ENCODE data around the gene CMTM5. TPM values are rescaled to one million over a fixed set of nuclear protein-coding genes. Genes with fewer than 3 reads are reported as not detected.
"Not testable (repeated sequence)": the region's sequence is repeated elsewhere in the genome, so short reads cannot be mapped to it uniquely, and the experiment has no call there.

Gene CMTM5
- total RNA-seq, 1 experiment from 2014 or later, result not detected

GRCh38 chr14:23414906-23415820, 38.3 kb downstream of the CMTM5 start:
- no peak for DNase-seq (ENCODE audit: low spot score)

GRCh38 chr14:23415821-23416778, 39.3 kb downstream of the CMTM5 start:
- DNase-seq (ENCODE audit: low spot score), result no peak

- DNase-seq (ENCODE audit: low spot score), result no peak
Observed at GRCh38 chr14:23416801-23417200, 40.0 kb downstream of the CMTM5 start.

- not testable (repeated sequence) for DNase-seq (ENCODE audit: low spot score)
Observed at GRCh38 chr14:23417269-23417668, 40.4 kb downstream of the CMTM5 start.

- no peak for DNase-seq (ENCODE audit: low spot score)
Observed at GRCh38 chr14:23418021-23418420, 41.2 kb downstream of the CMTM5 start.

- DNase-seq (ENCODE audit: low spot score), result not testable (repeated sequence)
Observed at GRCh38 chr14:23419646-23420045, 42.8 kb downstream of the CMTM5 start.

- DNase-seq (ENCODE audit: low spot score), result no peak
Observed at GRCh38 chr14:23421594-23421993, 44.7 kb downstream of the CMTM5 start.

- DNase-seq (ENCODE audit: low spot score), result no peak
Observed at GRCh38 chr14:23423657-23424056, 46.8 kb downstream of the CMTM5 start.

GRCh38 chr14:23425169-23425568, 48.3 kb downstream of the CMTM5 start:
- DNase-seq (ENCODE audit: low spot score), result no peak

GRCh38 chr14:23425798-23426197, 49.0 kb downstream of the CMTM5 start:
- not testable (repeated sequence) for DNase-seq (ENCODE audit: low spot score)

- no peak for DNase-seq (ENCODE audit: low spot score)
Observed at GRCh38 chr14:23428686-23429495, 52.0 kb downstream of the CMTM5 start.

Other genes with a start within 250 kb of the CMTM5 start
- 5.2 and 5.6 TPM in 2 replicates for gene SLC7A8, start 193.4 kb upstream of the CMTM5 start, total RNA-seq (2014; rRNA removed; shearing (Covaris generic))
- not detected in 2 replicates for gene RNF212B, start 139.1 kb upstream of the CMTM5 start, total RNA-seq (2014; rRNA removed; shearing (Covaris generic))
- 9.8 and 11.4 TPM in 2 replicates for gene HOMEZ, start 90.9 kb upstream of the CMTM5 start, total RNA-seq (2014; rRNA removed; shearing (Covaris generic))
- gene PPP1R3E, start 74.2 kb upstream of the CMTM5 start, total RNA-seq (2014; rRNA removed; shearing (Covaris generic)), result 2.8 and 4.6 TPM in 2 replicates
- gene BCL2L2, start 70.2 kb upstream of the CMTM5 start, total RNA-seq (2014; rRNA removed; shearing (Covaris generic)), result 9.7 and 14.5 TPM in 2 replicates
- gene PABPN1, start 55.6 kb upstream of the CMTM5 start, total RNA-seq (2014; rRNA removed; shearing (Covaris generic)), result 101 and 109 TPM in 2 replicates
- 4.6 and 5.3 TPM in 2 replicates for gene SLC22A17, start 24.2 kb upstream of the CMTM5 start, total RNA-seq (2014; rRNA removed; shearing (Covaris generic))
- gene EFS, start 11.9 kb upstream of the CMTM5 start, total RNA-seq (2014; rRNA removed; shearing (Covaris generic)), result not detected in 2 replicates
- gene IL25, start 4.2 kb upstream of the CMTM5 start, total RNA-seq (2014; rRNA removed; shearing (Covaris generic)), result not detected in 2 replicates
- gene MYH6, start 31.2 kb downstream of the CMTM5 start, total RNA-seq (2014; rRNA removed; shearing (Covaris generic)), result not detected in 2 replicates
- not detected in 2 replicates for gene MYH7, start 58.6 kb downstream of the CMTM5 start, total RNA-seq (2014; rRNA removed; shearing (Covaris generic))
- 65.3 and 80.2 TPM in 2 replicates for gene NGDN, start 92.7 kb downstream of the CMTM5 start, total RNA-seq (2014; rRNA removed; shearing (Covaris generic))
- gene ZFHX2, start 174.7 kb downstream of the CMTM5 start, total RNA-seq (2014; rRNA removed; shearing (Covaris generic)), result 0.02 and 0.10 TPM in 2 replicates
- gene THTPA, start 179.2 kb downstream of the CMTM5 start, total RNA-seq (2014; rRNA removed; shearing (Covaris generic)), result 4.0 and 11.8 TPM in 2 replicates
- 0.06 and 0.43 TPM in 2 replicates for gene AP1G2, start 190.7 kb downstream of the CMTM5 start, total RNA-seq (2014; rRNA removed; shearing (Covaris generic))
- not detected in 2 replicates for gene JPH4, start 201.7 kb downstream of the CMTM5 start, total RNA-seq (2014; rRNA removed; shearing (Covaris generic))

Data from H4 (cell line).